ENCODE results near the gene UGT1A10.

Gene UGT1A10

GRCh38 chr2:233779722-233780121 is 143.5 kb downstream of the UGT1A10 start:
- TF ChIP-seq CTCF (IDR thresholded peaks at IDR 0.05; ENCODE audit: low read depth, low read length), result no peak
- in situ Hi-C loops (cut with HindIII; ENCODE audit: low sequenced_read_pairs), result no loop called here
- no peak overlapping the region for H3K4me3 ChIP-seq (ENCODE audit: low read depth, low read length)
- DNase-seq (ENCODE audit: low read depth, low spot score), result no peak

- TF ChIP-seq CTCF (IDR thresholded peaks at IDR 0.05; ENCODE audit: low read depth, low read length), result no peak
- no peak overlapping the region for H3K4me3 ChIP-seq (ENCODE audit: low read depth, low read length)
- in situ Hi-C loops (cut with HindIII; ENCODE audit: low sequenced_read_pairs), result no loop called here
- DNase-seq (ENCODE audit: low read depth, low spot score), result no peak
Observed at GRCh38 chr2:233780771-233781170, 144.5 kb downstream of the UGT1A10 start.

- no peak for TF ChIP-seq CTCF (IDR thresholded peaks at IDR 0.05; ENCODE audit: low read depth, low read length)
- in situ Hi-C loops (cut with HindIII; ENCODE audit: low sequenced_read_pairs), result no loop called here
- DNase-seq (ENCODE audit: low read depth, low spot score), result no peak
- no peak overlapping the region for H3K4me3 ChIP-seq (ENCODE audit: low read depth, low read length)
Observed at GRCh38 chr2:233789554-233789953, 153.3 kb downstream of the UGT1A10 start.

- DNase-seq (ENCODE audit: low read depth, low spot score), result no peak
- TF ChIP-seq CTCF (IDR thresholded peaks at IDR 0.05; ENCODE audit: low read depth, low read length), result no peak
- no peak overlapping the region for H3K4me3 ChIP-seq (ENCODE audit: low read depth, low read length)
- in situ Hi-C loops (cut with HindIII; ENCODE audit: low sequenced_read_pairs), result no loop called here
Observed at GRCh38 chr2:233791151-233791882, 155.1 kb downstream of the UGT1A10 start.

GRCh38 chr2:233791883-233792329 is 155.7 kb downstream of the UGT1A10 start:
- in situ Hi-C loops (cut with HindIII; ENCODE audit: low sequenced_read_pairs), result no loop called here
- H3K4me3 ChIP-seq (ENCODE audit: low read depth, low read length), result no peak overlapping the region
- DNase-seq (ENCODE audit: low read depth, low spot score), result no peak
- TF ChIP-seq CTCF (IDR thresholded peaks at IDR 0.05; ENCODE audit: low read depth, low read length), result no peak

- no peak overlapping the region for H3K4me3 ChIP-seq (ENCODE audit: low read depth, low read length)
- TF ChIP-seq CTCF (IDR thresholded peaks at IDR 0.05; ENCODE audit: low read depth, low read length), result no peak
- in situ Hi-C loops (cut with HindIII; ENCODE audit: low sequenced_read_pairs), result no loop called here
- DNase-seq (ENCODE audit: low read depth, low spot score), result no peak
Observed at GRCh38 chr2:233792720-233793119, 156.5 kb downstream of the UGT1A10 start.
